Measurements from ENCODE around the gene EFEMP2. TPM values are rescaled to one million over a fixed set of nuclear protein-coding genes. Genes with fewer than 3 reads are reported as not detected.

Gene EFEMP2
- total RNA-seq, 1 experiment from 2014 or later, result 23.7 TPM

GRCh38 chr11:65847746-65848145 lies 24.9 kb downstream of the EFEMP2 start:
- Histone ChIP-seq H3K4me3 (ENCODE audit: low read depth in 2 of 2, low read length in 2 of 2) (no peak overlapping the region), H3K27me3 (ENCODE audit: control insufficient read depth, insufficient read depth, low read length) (no peaks in the 10 kb centered on the region), H3K9me3 (ENCODE audit: control insufficient read depth, insufficient read depth, low read depth, low read length) (no peaks in the 10 kb centered on the region), H3K36me3 (ENCODE audit: control insufficient read depth, insufficient read depth, low read length) (no peaks in the 10 kb centered on the region; the same call in 1 of the 2 replicates), H3K27ac (ENCODE audit: low read length) (no peak overlapping the region), H3K4me1 (ENCODE audit: control insufficient read depth, insufficient read depth, low read length) (peaks cover 4% of the 10 kb centered on the region; the same call in 1 of the 2 replicates)
- BruUV-seq (replicated peaks), result no TSS peak
- ATAC-seq, result no peak
- no peak for DNase-seq (ENCODE audit: low read depth, low spot score)
- TF ChIP-seq SIN3A (IDR thresholded peaks at IDR 0.05; ENCODE audit: borderline replicate concordance, insufficient read depth, low read depth, low read length), result no peak
- TF ChIP-seq REST (IDR thresholded peaks at IDR 0.05; ENCODE audit: insufficient read depth in 1 of 2, low read depth in 2 of 2, low read length in 1 of 2), result no peak
- TF ChIP-seq CTCF (IDR thresholded peaks at IDR 0.05), result no peak
- TF ChIP-seq TCF7L2 (IDR thresholded peaks at IDR 0.05; ENCODE audit: low read depth, low read length), result no peak
- TF ChIP-seq POLR2AphosphoS5 (IDR thresholded peaks at IDR 0.05; ENCODE audit: low read depth, low read length), result no peak
- ChIA-PET POLR2A (interaction anchor here (0.6 kb wide), 1 partner anchor 153 kb away, joined by 8 read pairs; no protein-coding TSS in a partner anchor), CTCF (no interaction called here)
- in situ Hi-C loops (cut with HindIII; ENCODE audit: low pct_unique_long_range_greater_than_20kb, low sequenced_read_pairs) (no loop called here), intact Hi-C loops (cut with micrococcal nuclease; ENCODE audit: unreplicated experiment) (no loop called here)

GRCh38 chr11:65844231-65844872 lies 28.2 kb downstream of the EFEMP2 start:
- DNase-seq (ENCODE audit: low read depth, low spot score), result no peak
- intact Hi-C loops (cut with micrococcal nuclease; ENCODE audit: unreplicated experiment) (no loop called here), in situ Hi-C loops (cut with HindIII; ENCODE audit: low pct_unique_long_range_greater_than_20kb, low sequenced_read_pairs) (no loop called here)
- Histone ChIP-seq H3K9me3 (ENCODE audit: control insufficient read depth, insufficient read depth, low read depth, low read length) (no peaks in the 10 kb centered on the region), H3K4me3 (ENCODE audit: low read depth in 2 of 2, low read length in 2 of 2) (no peak overlapping the region), H3K36me3 (ENCODE audit: control insufficient read depth, insufficient read depth, low read length) (no peaks in the 10 kb centered on the region), H3K27ac (ENCODE audit: low read length) (no peak overlapping the region), H3K27me3 (ENCODE audit: control insufficient read depth, insufficient read depth, low read length) (no peaks in the 10 kb centered on the region), H3K4me1 (ENCODE audit: control insufficient read depth, insufficient read depth, low read length) (0 out of 2 replicates have a peak, but pooled peaks cover 3% of the 10 kb centered on the region)
- TF ChIP-seq REST (IDR thresholded peaks at IDR 0.05; ENCODE audit: insufficient read depth in 1 of 2, low read depth in 2 of 2, low read length in 1 of 2) (no peak), POLR2AphosphoS5 (IDR thresholded peaks at IDR 0.05; ENCODE audit: low read depth, low read length) (no peak), CTCF (IDR thresholded peaks at IDR 0.05) (no peak), TCF7L2 (IDR thresholded peaks at IDR 0.05; ENCODE audit: low read depth, low read length) (no peak), SIN3A (IDR thresholded peaks at IDR 0.05; ENCODE audit: borderline replicate concordance, insufficient read depth, low read depth, low read length) (no peak)
- POLR2A ChIA-PET, result interaction anchor here (0.6 to 0.7 kb wide), 2 partner anchors 22 to 127 kb away, joined by 3 to 16 read pairs; no protein-coding TSS in a partner anchor
- no peak for ATAC-seq
- BruUV-seq (replicated peaks), result no TSS peak
- CTCF ChIA-PET, result interaction anchor here (0.7 kb wide), 1 partner anchor 185 kb away, joined by 3 read pairs; no protein-coding TSS in a partner anchor

All from Panc1 (cell line).